ENCODE measurements around the gene OMA1.

DNA sequence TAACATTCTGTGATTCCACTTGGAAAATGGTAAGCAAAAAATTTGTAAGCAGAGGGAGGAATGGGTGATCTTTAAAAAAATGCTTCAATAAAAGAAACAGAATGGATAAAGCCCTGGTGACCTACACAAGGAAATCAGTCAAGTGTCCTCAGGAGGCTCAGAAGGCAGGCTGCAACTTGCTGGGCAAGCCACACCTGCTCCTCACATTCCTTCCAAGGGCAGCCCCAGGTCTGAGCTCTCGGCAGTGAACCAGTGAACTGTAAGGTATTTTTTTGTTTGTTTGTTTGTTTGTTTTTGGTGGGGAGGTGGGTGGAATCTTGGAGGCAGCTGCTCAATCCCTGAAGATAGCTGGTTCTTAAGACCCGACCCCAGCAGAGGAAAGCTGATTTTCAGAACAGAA, 26.2 kb upstream of the OMA1 start:
- no peak for TF ChIP-seq CSDC2 (CRISPR knock-in tag; IDR thresholded peaks at IDR 0.05)
- TF ChIP-seq, protein P1, sequence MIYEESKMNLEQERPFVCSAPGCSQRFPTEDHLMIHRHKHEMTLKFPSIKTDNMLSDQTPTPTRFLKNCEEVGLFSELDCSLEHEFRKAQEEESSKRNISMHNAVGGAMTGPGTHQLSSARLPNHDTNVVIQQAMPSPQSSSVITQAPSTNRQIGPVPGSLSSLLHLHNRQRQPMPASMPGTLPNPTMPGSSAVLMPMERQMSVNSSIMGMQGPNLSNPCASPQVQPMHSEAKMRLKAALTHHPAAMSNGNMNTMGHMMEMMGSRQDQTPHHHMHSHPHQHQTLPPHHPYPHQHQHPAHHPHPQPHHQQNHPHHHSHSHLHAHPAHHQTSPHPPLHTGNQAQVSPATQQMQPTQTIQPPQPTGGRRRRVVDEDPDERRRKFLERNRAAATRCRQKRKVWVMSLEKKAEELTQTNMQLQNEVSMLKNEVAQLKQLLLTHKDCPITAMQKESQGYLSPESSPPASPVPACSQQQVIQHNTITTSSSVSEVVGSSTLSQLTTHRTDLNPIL (CRISPR knock-in tag; IDR thresholded peaks at IDR 0.05; ENCODE audit: low read depth) = no peak
- TF ChIP-seq PPARA (CRISPR knock-in tag; IDR thresholded peaks at IDR 0.05; ENCODE audit: borderline replicate concordance) = no peak
- TF ChIP-seq, protein P2, sequence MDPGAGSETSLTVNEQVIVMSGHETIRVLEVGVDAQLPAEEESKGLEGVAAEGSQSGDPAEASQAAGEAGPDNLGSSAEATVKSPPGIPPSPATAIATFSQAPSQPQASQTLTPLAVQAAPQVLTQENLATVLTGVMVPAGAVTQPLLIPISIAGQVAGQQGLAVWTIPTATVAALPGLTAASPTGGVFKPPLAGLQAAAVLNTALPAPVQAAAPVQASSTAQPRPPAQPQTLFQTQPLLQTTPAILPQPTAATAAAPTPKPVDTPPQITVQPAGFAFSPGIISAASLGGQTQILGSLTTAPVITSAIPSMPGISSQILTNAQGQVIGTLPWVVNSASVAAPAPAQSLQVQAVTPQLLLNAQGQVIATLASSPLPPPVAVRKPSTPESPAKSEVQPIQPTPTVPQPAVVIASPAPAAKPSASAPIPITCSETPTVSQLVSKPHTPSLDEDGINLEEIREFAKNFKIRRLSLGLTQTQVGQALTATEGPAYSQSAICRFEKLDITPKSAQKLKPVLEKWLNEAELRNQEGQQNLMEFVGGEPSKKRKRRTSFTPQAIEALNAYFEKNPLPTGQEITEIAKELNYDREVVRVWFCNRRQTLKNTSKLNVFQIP (CRISPR knock-in tag; IDR thresholded peaks at IDR 0.05; ENCODE audit: borderline replicate concordance, low read depth) = no peak
- no peak for TF ChIP-seq ARNTL (CRISPR knock-in tag; IDR thresholded peaks at IDR 0.05; ENCODE audit: borderline replicate concordance, low read depth)
- no peak for TF ChIP-seq RARB (CRISPR knock-in tag; IDR thresholded peaks at IDR 0.05)
- TF ChIP-seq, protein P3, sequence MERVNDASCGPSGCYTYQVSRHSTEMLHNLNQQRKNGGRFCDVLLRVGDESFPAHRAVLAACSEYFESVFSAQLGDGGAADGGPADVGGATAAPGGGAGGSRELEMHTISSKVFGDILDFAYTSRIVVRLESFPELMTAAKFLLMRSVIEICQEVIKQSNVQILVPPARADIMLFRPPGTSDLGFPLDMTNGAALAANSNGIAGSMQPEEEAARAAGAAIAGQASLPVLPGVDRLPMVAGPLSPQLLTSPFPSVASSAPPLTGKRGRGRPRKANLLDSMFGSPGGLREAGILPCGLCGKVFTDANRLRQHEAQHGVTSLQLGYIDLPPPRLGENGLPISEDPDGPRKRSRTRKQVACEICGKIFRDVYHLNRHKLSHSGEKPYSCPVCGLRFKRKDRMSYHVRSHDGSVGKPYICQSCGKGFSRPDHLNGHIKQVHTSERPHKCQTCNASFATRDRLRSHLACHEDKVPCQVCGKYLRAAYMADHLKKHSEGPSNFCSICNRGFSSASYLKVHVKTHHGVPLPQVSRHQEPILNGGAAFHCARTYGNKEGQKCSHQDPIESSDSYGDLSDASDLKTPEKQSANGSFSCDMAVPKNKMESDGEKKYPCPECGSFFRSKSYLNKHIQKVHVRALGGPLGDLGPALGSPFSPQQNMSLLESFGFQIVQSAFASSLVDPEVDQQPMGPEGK (CRISPR knock-in tag; IDR thresholded peaks at IDR 0.05; ENCODE audit: borderline replicate concordance) = no peak
- TF ChIP-seq BACH2 (CRISPR knock-in tag; IDR thresholded peaks at IDR 0.05; ENCODE audit: borderline replicate concordance) = no peak
- no peak for TF ChIP-seq ZC3H10 (CRISPR knock-in tag; IDR thresholded peaks at IDR 0.05)
- TF ChIP-seq ZNF565 (CRISPR knock-in tag; conservative IDR thresholded peaks at IDR 0.05; ENCODE audit: low read depth) = no peak
- TF ChIP-seq, protein P4, sequence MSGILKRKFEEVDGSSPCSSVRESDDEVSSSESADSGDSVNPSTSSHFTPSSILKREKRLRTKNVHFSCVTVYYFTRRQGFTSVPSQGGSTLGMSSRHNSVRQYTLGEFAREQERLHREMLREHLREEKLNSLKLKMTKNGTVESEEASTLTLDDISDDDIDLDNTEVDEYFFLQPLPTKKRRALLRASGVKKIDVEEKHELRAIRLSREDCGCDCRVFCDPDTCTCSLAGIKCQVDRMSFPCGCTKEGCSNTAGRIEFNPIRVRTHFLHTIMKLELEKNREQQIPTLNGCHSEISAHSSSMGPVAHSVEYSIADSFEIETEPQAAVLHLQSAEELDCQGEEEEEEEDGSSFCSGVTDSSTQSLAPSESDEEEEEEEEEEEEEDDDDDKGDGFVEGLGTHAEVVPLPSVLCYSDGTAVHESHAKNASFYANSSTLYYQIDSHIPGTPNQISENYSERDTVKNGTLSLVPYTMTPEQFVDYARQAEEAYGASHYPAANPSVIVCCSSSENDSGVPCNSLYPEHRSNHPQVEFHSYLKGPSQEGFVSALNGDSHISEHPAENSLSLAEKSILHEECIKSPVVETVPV (CRISPR knock-in tag; IDR thresholded peaks at IDR 0.05) = no peak
- no peak for TF ChIP-seq GLIS3 (CRISPR knock-in tag; IDR thresholded peaks at IDR 0.05)
- no peak for TF ChIP-seq ZNF8 (CRISPR knock-in tag; IDR thresholded peaks at IDR 0.05)
- TF ChIP-seq ZFP3 (CRISPR knock-in tag; IDR thresholded peaks at IDR 0.05) = no peak
